Measurements from ENCODE around the gene SCYL1.
A peak's percentile ranks its signal among the peaks of the same experiment; 100 is the strongest.

Gene SCYL1

DNA sequence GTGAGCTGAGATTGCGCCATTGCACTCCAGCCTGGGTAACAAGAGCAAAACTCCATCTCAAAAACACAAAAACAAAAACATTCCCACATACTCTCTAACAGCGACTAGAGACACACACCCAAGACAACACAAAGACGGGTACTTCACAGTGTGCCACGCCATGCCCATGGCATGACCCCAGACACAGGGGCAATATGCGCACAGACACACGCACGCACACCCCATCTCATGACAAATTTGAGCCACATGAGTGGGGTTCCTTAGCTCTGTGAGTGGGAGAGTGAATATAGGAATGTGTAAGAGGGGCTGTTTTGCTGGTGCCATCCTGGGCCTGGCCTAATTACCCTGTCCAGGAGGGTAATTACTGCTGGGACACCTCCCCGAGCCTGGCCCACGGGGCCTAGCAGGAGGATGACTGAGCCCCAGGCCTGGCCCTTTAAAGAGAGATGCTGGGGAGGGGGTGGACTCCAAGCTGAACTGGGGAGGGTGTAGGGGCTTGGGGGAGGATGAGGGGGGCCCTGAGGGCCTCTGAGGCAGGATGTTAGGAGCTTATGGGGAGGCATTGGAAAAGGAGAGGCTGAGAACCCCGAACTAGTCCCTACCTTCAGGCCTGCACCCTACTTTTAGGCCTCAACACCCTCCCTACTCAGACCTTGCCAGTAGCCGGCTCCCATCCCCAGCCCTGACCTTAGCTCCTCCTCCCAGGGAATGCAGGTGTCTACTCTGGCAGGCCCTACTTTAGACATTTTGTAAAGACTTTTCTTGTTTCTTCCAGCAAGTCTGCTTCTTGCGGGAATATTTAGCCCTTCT lies 31.8 kb downstream of the SCYL1 start:
- H3K4me3 ChIP-seq (ENCODE audit: low read depth, low read length) = peak overlapping the region; percentile 70
- in situ Hi-C loops (cut with HindIII; ENCODE audit: low sequenced_read_pairs) = no loop called here
- DNase-seq (ENCODE audit: low read depth) = no peak

DNA sequence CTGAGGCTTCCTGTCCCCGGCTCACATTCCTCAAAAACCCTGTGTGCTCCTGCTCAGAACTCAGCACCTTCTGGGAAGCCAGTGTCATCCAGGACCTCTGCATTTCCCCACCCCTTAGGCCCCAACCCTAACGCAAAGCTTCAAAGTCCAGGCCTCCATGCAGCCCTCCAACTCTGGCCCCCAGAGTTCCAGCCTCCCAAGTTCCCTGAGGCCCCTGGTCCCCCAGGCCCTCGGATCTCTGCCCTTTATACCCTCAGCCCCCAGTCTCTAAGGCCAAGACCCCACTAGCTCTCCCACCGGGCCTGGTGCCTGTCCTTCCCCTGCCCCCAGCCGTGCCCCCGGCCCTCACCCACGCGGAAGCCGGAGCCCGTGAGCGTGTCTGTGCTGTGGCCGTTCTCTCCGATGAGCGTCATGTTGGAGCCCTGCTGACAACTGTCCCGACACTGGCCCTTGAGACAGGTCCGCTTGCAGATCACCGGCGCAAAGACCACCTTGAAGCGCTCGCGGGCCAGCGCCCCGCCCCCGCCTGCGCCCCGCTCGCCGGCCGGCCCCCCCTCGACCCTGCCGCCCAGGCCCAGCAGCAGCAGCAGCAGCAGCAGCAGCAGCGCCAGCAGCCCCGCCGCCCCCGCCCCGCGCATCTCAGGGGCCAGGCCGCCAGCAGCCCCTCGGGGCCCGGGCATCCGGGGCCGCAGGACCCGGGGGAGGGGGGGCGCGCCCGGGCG lies 32.6 kb downstream of the SCYL1 start:
- in situ Hi-C loops (cut with HindIII; ENCODE audit: low sequenced_read_pairs) = no loop called here
- H3K4me3 ChIP-seq (ENCODE audit: low read depth, low read length) = peak overlapping the region; percentile 70
- no peak for TF ChIP-seq CTCF (IDR thresholded peaks at IDR 0.05; ENCODE audit: low read depth, low read length, missing control alignments)
- no peak for DNase-seq (ENCODE audit: low read depth)

More for the DNA sequence above, 31.8 kb downstream of the SCYL1 start:
- TF ChIP-seq CTCF (IDR thresholded peaks at IDR 0.05; ENCODE audit: low read depth, low read length, missing control alignments) = no peak

DNA sequence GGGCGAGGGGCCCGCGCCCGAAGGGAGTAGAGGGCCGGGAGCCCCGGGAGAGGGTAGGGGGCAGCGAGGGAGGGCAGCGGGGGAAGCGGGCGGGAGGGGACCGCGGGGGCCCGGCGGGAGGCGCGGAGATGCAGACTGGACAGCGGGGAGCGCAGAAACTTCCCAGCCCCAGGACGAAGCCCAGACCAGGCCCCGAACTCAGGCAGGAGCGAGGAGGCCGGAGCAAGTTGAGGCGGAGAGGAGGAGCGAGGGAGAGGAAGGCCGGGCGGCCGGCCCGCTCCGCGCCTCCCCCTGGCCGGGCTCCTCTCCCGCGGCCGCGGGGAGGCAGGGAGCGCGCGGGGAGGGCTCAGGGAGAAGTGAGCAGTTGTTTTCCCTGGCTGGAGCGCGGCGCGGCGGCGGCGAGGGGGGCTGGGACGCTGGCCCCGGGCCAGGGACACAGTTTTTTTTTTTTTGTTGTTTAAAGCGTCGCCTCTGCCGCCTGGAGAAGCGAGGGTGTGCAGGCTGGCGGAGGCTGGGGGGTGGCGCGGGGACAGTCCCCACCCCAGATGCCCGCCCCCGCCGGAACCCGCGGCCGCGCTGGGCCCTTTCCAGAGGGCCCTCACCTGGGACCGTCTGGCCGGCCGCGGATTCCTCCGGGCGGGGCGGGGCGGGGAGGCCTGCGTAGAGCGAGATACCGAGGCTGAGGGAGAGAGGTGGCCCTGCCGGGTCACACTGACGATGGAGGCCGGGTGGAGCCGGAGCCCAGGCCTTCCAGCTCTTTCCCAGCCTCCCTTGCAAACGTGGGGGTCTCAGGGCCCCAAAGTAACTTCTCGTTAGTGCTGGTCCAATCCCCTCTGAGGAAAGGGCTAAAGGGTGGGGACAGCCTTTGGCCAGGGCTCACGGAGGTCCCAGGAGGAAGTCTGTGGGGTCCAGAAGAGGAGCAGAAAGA lies 33.4 kb downstream of the SCYL1 start, which contains the start of gene LTBP3:
Gene LTBP3, minus strand, starts transcription at position 358 of the 928 bp plus-strand sequence. CDS start 400 bp downstream, outside the sequence.
- in situ Hi-C loops (cut with HindIII; ENCODE audit: low sequenced_read_pairs) = no loop called here

GRCh38 chr11:65558930-65559509 lies 34.1 kb downstream of the SCYL1 start:
- in situ Hi-C loops (cut with HindIII; ENCODE audit: low sequenced_read_pairs) = no loop called here
- no peak for DNase-seq (ENCODE audit: low read depth)
- H3K4me3 ChIP-seq (ENCODE audit: low read depth, low read length) = peak overlapping the region; percentile 70
- TF ChIP-seq CTCF (IDR thresholded peaks at IDR 0.05; ENCODE audit: low read depth, low read length, missing control alignments) = peak; percentile 18

More for the DNA sequence above, 33.4 kb downstream of the SCYL1 start, which contains the start of gene LTBP3:
- peak within 1 kb of the TSS; percentile 70 for H3K4me3 ChIP-seq (ENCODE audit: low read depth, low read length)
- TF ChIP-seq CTCF (IDR thresholded peaks at IDR 0.05; ENCODE audit: low read depth, low read length, missing control alignments) = no peak
- DNase-seq (ENCODE audit: low read depth) = no peak

- TF ChIP-seq CTCF (IDR thresholded peaks at IDR 0.05; ENCODE audit: low read depth, low read length, missing control alignments) = no peak
- DNase-seq (ENCODE audit: low read depth) = no peak
- in situ Hi-C loops (cut with HindIII; ENCODE audit: low sequenced_read_pairs) = no loop called here
- no peak overlapping the region for H3K4me3 ChIP-seq (ENCODE audit: low read depth, low read length)
These were observed 34.7 kb downstream of the SCYL1 start for GRCh38 chr11:65559535-65559934.

Data from astrocyte of the cerebellum (primary cell).